K562 (cell line): ENCODE measurements around the gene NAT14. TPM values are rescaled to one million over a fixed set of nuclear protein-coding genes. Genes with fewer than 3 reads are reported as not detected.
A peak's percentile ranks its signal among the peaks of the same experiment; 100 is the strongest.

Experiments used
- ARID4B ChIP-seq: sonication (generic); formaldehyde crosslinking; IDR thresholded peaks from 2 replicates; pipeline ENCODE4 v1.8.0; 2022; ENCODE audit warnings: mild to moderate bottlenecking, missing genetic modification reagents
- BCL6 ChIP-seq: fragments of 250-450 bp; sonication (Bioruptor Pico); IDR thresholded peaks from 2 replicates; pipeline ENCODE4 v1.4.0; 2020
- CHD1 ChIP-seq: fragments of 200-600 bp; sonication (generic); IDR thresholded peaks from one replicate; pipeline ENCODE4 v1.6.1; 2012; ENCODE audit warnings: mild to moderate bottlenecking, moderate library complexity, low read length, inconsistent platforms
- CHD2 ChIP-seq: IDR thresholded peaks from 2 replicates; pipeline ENCODE4 v1.6.1; 2011; ENCODE audit warnings: low read depth, low read length
- CREBBP ChIP-seq: IDR thresholded peaks from one replicate; pipeline ENCODE4 v1.6.1; 2012; ENCODE audit warnings: low read depth, mild to moderate bottlenecking, control low read depth, inconsistent platforms, low read length
- DMBX1 ChIP-seq: fragments of 250-450 bp; sonication (Bioruptor Pico); IDR thresholded peaks from 2 replicates; pipeline ENCODE4 v1.8.0; 2022; ENCODE audit warnings: inconsistent platforms, mild to moderate bottlenecking, moderate library complexity, borderline replicate concordance
- HMGXB4 ChIP-seq: sonication (generic); formaldehyde crosslinking; IDR thresholded peaks from 2 replicates; pipeline ENCODE4 v1.8.1; 2023; ENCODE audit warnings: mild to moderate bottlenecking, missing genetic modification reagents
- MLLT1 ChIP-seq, 2 experiments: fragments of 450-650 bp; IDR thresholded peaks; 2 replicates each; pipeline ENCODE4 v1.6.1; 2016
- SNAPC5 ChIP-seq: fragments of 250-450 bp; sonication (Bioruptor Pico); IDR thresholded peaks from 2 replicates; pipeline ENCODE4 v1.8.0; 2021; ENCODE audit warnings: moderate library complexity, mild to moderate bottlenecking, inconsistent platforms
- SRF ChIP-seq, 2 experiments: fragments of 250-450, 450-650 bp in 1 of 2; sonication (Bioruptor Pico) in 1 of 2; sonication (generic) in 1 of 2; formaldehyde crosslinking; IDR thresholded peaks; 2 replicates each; pipeline versions ENCODE4 v1.5.0 to v1.5.1; 2020 to 2022; ENCODE audit warnings: mild to moderate bottlenecking in 1 of 2, missing genetic modification reagents in 1 of 2
- TEAD1 ChIP-seq, 2 experiments: fragments of 450-650 bp in 1 of 2; sonication (generic) in 1 of 2; formaldehyde crosslinking; IDR thresholded peaks; 2 replicates each; pipeline versions ENCODE4 v1.4.0 to v1.8.0; 2020 to 2022; ENCODE audit warnings: mild to moderate bottlenecking in 2 of 2, missing genetic modification reagents in 1 of 2
- THAP12 ChIP-seq: fragments of 250-450 bp; sonication (Bioruptor Pico); IDR thresholded peaks from 2 replicates; pipeline ENCODE4 v1.9.0; 2021; ENCODE audit warnings: mild to moderate bottlenecking, inconsistent platforms
- ZNF3 ChIP-seq: fragments of 250-450 bp; sonication (Bioruptor Pico); IDR thresholded peaks from 2 replicates; pipeline ENCODE4 v1.5.0; 2021; ENCODE audit warnings: mild to moderate bottlenecking, moderate library complexity
- ZNF436 ChIP-seq: fragments of 250-450, 450-650 bp; sonication (Bioruptor Pico); formaldehyde crosslinking; IDR thresholded peaks from 2 replicates; pipeline ENCODE4 v1.7.0; 2020; ENCODE audit warnings: mild to moderate bottlenecking
- ZNF79 ChIP-seq: fragments of 250-450 bp; sonication (Bioruptor Pico); IDR thresholded peaks from 2 replicates; pipeline ENCODE4 v1.4.0; 2020; ENCODE audit warnings: low read depth, mild to moderate bottlenecking, moderate library complexity
- polyA plus RNA-seq, 8 experiments: library from polyadenylated mRNA; depleted of rRNA in 4 of 8; stranded (reverse) in 5 of 8; unstranded in 3 of 8; fragments of >200 nt; fragmentation: Nextera tagmentation in 2 of 8; fragmentation: Illumina TruSeq in 1 of 8; extraction: Ambion mirVana in 2 of 8; extraction: Trizol in 1 of 8; gene quantifications; 2 replicates each; pipeline versions ENCODE4 v1.2.1 to v1.2.3, GENCODE V29; 2011 to 2014; ENCODE audit warnings: inconsistent platforms in 1 of 8, missing spikeins in 1 of 8
- total RNA-seq, 7 experiments: library from RNA; depleted of rRNA in 6 of 7; stranded (reverse); fragments of >200 nt in 6 of 7; fragmentation: Illumina TruSeq in 2 of 7; extraction: Trizol in 2 of 7; gene quantifications; 2 replicates each; pipeline versions ENCODE4 v1.2.1 to v1.2.3, GENCODE V29; 2011 to 2021; ENCODE audit warnings: low replicate concordance in 1 of 7

NAT14 gene
- total and polyA plus RNA-seq, 9 of the 15 experiments (the other 6 are each of a cell fraction or from before 2014, with no cell fraction given), result 2.4 to 77.0 (median 26.7) TPM

- TF ChIP-seq THAP12 (CRISPR knock-in tag) (0 out of 2 replicates have a peak, but pooled peaks have one; percentile 14), HMGXB4 (CRISPR knock-in tag) (peak; percentile 97), SNAPC5 (CRISPR knock-in tag) (no peak), SRF (CRISPR knock-in tag; IDR thresholded peaks at IDR 0.05) (peak in 1 of 2 experiments; percentile 68; a peak in 1 of 4 replicates), ZNF79 (no peak), DMBX1 (CRISPR knock-in tag) (no peak), ZNF436 (CRISPR knock-in tag) (no peak), ZNF3 (CRISPR knock-in tag) (no peak), CHD2 (no peak; the same call in 1 of the 2 replicates), MLLT1 (IDR thresholded peaks at IDR 0.05) (0 out of 4 replicates have a peak, but pooled peaks of 1 of the 2 experiments have one; percentile 15), ARID4B (CRISPR knock-in tag) (peak; percentile 97), TEAD1 (CRISPR knock-in tag; IDR thresholded peaks at IDR 0.05) (peak in 1 of 2 experiments; percentile 98; a peak in 2 of 4 replicates), BCL6 (CRISPR knock-in tag) (no peak), CHD1 (no peak), CREBBP (no peak)
Measured at GRCh38 chr19:55503502-55504251, 18.7 kb downstream of the NAT14 start (continued).
